Mammary epithelial cell (primary cell): ENCODE results near the gene ART5.

Source experiments
- CTCF ChIP-seq, 2 donors: IDR thresholded peaks in 1 of 2; conservative IDR thresholded peaks in 1 of 2; 2 replicates each; pipeline ENCODE4 v1.5.1; 2011 to 2012; ENCODE audit warnings: inconsistent platforms in 2 of 2, low read length in 2 of 2, mild to moderate bottlenecking in 2 of 2, control low read depth in 1 of 2, low read depth in 1 of 2; ENCODE audit not compliant: insufficient read depth in 1 of 2; ENCODE audit errors: extremely low read depth in 1 of 2
- EZH2 ChIP-seq: IDR thresholded peaks from 2 replicates; pipeline ENCODE4 v1.6.1; 2012; ENCODE audit warnings: low read length, inconsistent platforms, borderline replicate concordance

GRCh38 chr11:3662856-3663255 lies 21.1 kb upstream of the ART5 start:
- no peak for TF ChIP-seq CTCF (conservative IDR thresholded peaks at IDR 0.05 in 1 of 2, IDR thresholded peaks at IDR 0.05 in 1 of 2; ENCODE audit: extremely low read depth in 1 of 2, insufficient read depth in 1 of 2, low read depth in 1 of 2, low read length in 2 of 2)
- TF ChIP-seq EZH2: no peak
